ENCODE results near the gene SOBP.

SOBP gene

DNA sequence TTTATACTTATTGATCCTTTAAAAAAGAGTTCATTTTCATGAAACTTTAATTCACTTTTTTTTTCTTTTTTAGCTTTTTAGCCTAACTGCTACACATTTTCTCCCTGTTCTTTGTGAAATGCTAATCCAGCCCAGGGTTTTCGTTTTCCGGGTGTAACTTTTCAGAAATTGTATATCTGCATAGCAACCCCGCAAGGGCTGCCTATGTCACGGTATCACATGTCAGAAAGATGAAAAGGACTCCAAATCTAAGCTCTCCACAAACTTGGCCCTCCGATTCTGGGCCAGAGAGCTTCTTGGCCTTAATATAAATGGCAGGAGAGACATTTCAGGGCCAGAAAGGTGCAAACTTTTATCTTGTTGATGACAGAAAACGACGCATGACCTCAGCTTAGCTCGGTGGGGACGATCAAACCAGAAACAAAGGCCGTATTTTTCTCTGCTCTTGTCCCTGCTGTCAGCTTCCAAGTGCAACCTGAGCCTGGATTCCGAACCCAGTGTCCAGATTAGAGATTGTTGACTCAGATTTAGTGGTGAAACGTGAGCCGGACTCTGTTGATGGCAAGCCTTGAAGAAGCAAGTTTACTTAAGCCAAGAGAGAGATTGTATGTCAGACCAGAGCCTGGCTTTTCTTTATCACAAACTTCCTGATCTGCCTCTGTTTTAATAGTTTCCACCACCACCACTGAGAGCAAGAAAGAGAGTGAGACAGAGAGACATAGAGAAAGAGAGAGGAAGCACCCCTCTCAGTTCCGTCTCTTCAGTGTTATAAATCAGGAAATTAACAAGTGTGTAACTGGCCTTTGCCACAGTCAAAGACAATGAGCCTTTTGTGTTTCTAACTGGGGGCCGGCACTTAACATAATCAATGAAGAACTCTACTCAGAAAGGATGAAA is 176.4 kb downstream of the SOBP start:
- no peak for DNase-seq

DNA sequence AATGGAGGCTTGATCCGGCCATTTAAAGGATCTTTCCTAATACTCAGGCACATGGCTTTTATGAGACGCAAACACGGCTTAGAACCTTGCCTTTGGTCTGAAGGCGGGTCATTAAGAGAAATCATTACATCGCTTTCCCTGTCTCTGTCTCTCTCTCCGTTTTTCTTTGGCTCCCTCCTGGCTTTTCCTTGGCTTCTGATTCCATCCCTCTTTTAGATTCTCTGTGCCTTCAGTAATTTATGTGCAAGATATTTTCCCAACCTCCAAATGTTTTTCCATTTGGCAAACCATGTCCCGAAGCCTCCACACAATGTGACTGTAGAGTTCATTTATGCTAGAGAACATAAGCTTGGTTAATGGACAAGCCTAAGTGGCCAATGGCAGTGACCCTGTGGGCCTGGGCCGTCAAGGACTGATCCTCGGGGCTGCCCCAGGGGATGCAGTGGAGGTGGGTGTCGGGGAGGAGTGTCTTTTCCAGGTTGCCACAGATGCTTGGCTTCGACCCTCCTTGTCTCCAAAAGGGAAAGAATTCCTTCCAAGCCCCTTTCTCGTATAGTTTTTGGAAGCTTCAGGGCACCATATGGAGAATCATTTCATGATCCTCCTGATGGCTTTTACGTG is 177.2 kb downstream of the SOBP start:
- DNase-seq: no peak

DNA sequence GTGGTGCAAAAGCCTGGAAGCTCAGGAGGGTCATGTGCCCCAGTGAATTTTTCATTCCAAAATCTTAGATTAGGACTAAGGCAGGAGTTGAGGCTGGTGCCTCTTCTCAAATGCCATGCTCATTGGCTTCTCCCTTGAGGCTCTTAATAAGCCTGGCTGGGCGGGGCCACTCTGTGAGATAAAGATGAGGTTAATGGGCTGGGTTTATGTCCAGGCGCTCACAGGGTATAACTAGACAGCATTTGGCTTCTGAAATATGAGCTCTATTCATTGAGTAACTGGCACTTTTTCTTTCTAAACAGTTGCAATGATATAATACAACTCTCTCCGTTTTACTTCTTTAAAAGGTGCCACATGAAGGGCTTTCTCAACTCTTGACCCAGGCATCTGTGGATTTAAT is 177.9 kb downstream of the SOBP start:
- no peak for DNase-seq

DNA sequence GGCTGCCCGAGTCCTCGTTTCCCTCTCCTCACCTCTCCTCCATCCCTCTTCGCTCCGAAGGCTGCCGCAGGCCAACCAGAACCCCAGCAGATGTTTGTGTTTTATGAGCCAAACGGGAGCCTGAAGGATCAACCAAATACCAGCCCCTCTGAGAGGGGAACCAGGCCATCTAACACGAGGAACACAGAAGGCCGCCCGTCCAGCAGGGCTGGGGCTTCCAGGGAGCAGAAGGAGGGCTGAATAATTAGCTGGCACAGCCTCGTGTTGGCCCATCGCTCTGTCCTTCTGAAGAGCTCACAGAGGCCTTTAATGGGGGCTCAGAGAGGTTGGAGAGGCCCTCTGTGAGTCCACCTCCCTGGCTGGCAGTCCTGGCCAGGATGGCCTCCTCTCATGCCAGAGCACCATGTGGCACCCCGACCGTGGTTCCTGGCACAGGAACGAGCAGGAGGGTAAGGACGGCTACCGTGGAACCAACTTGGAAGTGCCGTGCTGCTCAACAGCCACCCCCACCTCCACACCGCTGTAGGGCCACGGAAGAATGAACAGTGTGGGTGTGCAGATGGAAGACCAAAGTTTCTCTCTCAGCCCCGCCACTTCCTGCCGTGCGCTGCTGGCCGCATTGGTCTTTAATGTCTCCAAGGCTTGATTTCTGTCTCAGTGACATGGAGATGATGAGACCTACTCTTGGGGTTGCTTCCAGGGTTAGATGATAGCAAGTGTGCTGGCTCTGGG is 179.0 kb downstream of the SOBP start:
- no peak for DNase-seq

DNA sequence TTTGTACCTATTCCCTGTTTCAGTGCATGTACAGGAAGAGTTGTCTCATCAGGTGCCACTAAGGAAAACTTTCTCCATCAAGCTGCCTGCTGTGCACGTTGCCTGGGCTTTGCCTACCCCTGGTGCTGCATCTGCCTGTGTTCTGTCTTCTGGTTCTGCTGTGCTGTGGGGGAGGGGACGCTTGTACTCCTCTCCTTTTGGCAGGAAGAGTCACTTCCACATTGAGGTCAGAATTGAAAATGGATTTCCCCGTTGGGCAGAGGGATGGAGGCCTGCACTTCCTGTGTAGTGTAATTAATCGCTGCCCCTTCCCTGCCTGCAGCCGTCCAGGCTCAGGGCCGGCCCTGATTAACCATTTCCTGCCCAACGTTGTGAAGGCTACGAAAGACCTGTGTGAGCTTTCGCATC is 180.9 kb downstream of the SOBP start:
- peak; percentile 69 for DNase-seq

DNA sequence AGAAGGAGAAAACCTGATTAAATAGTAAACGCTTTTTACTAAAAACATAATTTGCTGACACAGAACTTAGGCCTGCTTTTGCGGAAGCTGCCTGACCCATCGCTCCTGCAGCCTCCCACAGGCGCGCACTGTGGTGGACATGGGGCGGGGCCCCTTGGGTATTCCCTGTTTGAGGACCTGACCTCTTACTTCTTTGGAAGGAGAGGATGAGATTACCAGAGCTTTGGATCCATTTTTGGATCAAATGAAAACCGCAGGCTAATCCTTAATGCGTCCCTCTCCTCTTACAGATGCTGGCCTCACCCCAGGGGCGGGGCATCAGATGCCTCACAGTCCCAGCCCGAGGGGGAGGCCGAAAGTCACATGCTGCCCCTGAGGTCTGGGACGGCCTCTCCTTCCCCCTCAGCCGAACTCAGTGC is 183.2 kb downstream of the SOBP start:
- no peak for DNase-seq

DNA sequence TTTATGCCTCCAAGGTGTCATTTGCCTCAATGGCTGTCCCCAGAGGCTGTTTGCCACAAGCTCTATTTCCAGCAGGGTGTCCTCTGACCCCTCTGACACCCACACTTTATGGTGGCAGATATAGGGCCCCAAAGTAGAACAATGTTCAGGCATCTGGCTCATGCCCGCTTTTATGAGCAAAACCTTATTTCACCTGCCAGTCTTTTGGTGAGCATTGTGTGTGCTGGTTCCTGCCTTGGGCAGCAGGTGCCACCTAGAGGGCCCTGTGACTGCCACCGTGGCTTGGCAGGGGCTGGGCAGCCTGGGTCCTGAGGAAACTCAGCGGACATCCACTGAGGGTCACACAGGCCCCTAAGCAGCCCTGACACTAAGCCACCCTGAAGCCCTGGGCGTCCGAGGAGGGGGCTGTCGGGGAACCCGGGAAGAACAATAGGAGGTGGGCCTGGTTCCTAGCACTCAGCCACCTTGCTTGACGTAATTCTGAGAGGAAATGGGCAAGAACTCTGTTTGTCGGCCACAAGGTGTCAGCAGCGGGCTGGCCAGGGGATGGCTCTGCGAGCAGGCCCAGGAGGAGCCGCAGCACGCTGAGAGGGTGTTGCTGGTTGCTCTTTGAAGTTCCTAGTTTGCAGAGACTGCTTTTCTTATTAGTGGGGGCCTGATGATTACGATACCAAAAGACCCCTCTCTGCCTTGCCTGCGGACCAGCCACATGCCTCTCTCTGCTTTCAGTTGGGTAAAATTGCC is 185.2 kb downstream of the SOBP start:
- peak; percentile 80 for DNase-seq

DNA sequence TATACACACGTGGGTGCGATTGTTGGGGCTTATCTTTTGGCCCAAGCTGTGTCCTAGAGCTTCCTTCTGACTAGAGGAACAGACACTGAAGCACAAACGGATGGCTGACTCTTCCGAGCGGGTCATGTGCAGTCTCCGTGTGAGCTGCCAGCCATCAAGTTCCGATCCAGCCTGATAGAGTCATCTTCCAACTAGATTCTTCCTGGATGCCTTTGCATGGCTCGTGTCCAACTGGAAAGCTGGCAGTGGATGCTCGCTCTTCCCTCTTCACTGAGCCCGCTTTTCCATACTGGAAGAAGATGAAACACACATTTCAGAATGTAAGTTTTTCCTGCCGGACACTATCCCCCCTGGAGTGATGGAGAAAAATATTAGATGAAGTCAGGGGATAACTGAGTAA is 186.1 kb downstream of the SOBP start:
- no peak for DNase-seq

DNA sequence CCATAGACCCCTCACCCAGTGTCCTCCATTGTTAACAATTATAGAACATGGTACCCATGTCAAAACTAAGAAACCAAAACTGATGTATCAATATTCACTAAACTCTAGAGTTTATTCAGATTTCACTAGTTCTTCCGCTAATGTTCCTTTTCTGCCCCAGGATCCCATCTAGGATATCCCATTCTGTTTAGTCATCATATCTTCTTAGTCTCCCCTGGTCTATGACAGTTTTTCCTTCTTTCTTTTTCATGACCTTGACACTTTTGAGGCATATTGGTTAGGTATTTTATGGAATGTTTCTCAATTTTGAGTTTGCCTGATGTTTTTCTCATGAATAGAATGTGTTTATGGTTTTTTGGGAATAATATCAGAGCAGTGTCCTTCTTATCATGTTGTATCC is 187.5 kb downstream of the SOBP start:
- DNase-seq: no peak

DNA sequence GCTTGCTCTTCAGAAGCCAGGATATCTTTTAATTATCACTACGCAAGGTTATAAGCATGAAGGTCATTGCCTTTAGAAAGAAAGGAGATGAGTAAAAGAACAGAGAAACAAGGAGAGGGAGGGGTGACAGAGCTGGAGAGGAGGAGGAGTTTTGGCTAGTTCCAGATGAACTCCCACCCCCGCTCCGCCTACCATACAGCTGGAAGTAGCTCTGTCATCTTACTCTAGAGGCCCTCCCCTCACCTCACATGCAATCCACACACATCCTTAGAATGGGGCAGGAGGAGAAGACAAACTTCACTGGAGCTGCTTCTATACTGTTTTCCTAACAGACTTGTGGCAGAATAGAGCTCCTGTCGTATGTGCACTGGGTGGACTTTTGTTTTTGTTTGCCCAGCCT is 189.5 kb downstream of the SOBP start:
- peak; percentile 37 for DNase-seq

DNA sequence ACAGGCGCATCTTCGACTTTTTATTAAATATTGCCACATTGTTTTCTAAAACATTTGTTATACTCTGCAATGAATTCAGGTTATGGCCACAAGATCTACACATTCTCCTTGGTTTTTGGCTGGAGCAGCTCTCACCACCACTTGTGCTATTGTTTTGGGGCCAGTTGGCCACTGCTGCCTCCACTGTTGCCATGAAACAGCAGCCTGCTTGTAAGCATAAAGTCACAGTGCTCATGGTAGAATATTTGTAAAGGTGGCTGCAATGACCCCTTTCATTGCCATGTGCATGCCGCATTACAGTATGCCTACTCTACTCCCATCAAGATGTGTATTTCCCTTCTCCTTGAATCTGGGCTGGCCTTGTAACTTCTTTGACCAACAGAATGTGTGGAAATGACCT is 192.8 kb downstream of the SOBP start:
- DNase-seq: no peak

DNA sequence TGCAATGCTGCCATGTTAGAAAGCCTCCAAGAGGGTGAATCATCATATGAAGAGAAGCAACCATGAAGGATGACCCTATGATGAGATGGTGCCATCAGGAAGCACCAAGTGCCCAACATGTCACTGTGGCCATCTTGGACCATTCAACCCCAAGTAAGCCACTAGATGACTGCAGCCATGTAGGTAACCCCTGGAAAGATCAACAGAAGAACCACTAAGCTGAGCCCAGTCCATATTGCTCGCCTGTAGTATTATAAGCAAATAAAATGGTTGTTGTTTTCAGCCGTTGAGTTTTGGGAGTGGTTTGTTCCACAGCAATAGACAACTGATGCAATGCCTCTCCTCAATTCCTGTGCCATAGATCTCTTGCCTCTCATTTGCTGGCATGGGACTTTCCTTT is 193.3 kb downstream of the SOBP start:
- DNase-seq: no peak

DNA sequence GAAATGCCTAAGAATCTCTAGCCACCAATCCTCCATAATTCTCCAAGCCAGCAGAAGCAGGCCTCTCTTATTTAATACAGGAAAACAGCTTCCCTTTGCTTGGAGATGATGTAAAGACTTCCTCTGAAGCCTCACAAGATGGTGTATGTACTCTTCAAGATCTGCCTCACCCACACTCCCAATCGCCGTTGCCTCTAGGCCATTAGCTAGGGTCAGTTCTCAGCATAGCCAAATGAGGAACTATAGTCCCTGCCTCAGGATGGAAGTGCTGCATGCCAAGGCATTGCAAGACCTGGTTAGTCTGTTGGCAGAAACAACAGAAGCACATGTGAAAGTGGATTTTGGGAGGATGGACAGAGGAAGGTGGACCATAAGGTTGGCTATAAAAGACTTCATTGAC is 195.1 kb downstream of the SOBP start:
- no peak for DNase-seq

DNA sequence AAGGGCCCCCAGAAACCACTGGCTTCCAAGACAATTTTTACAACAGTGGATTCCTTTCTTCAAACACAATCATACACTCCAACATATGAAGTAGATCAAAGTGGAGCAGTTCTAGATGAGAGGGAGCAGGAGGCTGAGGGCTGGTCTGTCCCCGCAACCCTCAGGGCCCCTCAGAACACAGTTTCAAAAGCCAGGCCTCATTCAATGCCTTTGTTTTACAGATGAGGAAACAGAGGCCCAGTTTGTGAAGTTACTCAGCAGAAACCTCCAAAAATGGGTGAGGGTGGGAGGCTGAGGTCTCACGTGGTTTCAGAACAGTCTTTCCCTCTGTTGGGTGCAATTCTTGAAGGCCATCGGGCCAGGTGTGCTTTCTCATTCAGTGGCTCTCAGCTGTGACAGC is 199.3 kb downstream of the SOBP start:
- DNase-seq: no peak

DNA sequence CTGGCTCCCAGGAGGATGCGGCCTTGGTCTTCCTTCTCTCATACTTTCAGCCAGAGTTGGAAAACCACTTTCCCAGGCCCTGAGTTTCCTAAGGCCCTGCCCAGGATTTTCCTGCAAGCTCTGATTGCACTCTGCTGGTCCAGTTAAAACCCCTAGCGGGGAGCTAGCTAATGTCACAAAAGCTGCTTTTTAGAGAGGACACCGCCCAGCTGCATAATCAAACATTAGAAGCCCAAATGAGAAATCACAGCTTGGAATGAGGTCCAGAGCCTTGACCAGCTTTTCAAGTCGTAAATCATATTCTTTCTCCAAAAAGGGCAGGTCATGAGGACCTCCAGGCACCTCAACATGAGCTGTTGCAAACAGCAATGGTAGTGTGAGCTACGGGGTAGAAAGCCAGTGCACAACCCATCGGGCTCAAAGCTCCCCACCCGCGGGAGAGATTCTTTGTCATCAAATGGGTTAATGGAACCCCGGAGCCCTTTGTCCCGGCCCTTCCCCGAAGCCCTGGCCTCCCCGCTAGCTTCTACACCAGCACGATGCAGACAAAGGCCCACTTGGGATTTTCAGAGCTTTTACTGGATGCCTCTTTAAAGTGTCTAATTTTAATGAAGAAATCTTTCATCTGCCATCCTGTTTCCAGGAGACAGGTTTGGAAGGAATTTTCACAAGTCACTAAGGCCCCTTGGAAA is 200.2 kb downstream of the SOBP start:
- no peak for DNase-seq

DNA sequence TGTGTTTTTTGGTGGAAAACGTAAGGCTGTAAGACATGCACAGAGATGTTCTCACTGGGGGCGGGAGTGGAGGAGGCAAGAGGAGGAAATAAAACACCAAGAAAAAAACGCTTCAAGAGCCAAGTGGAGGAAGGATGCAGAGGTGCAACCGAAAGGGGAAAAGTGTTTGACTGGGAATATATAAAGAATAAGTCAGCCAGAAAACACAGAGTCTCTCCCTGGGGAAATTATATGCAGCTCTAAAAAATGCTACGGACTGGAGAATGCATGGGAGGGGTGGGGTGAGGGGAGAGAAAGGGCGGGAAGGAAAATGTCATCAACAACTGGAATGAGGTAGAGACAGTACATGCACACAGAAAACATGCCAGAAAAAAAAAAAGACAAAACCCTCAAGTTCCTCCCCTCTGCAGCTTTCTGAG is 200.7 kb downstream of the SOBP start:
- no peak for DNase-seq

DNA sequence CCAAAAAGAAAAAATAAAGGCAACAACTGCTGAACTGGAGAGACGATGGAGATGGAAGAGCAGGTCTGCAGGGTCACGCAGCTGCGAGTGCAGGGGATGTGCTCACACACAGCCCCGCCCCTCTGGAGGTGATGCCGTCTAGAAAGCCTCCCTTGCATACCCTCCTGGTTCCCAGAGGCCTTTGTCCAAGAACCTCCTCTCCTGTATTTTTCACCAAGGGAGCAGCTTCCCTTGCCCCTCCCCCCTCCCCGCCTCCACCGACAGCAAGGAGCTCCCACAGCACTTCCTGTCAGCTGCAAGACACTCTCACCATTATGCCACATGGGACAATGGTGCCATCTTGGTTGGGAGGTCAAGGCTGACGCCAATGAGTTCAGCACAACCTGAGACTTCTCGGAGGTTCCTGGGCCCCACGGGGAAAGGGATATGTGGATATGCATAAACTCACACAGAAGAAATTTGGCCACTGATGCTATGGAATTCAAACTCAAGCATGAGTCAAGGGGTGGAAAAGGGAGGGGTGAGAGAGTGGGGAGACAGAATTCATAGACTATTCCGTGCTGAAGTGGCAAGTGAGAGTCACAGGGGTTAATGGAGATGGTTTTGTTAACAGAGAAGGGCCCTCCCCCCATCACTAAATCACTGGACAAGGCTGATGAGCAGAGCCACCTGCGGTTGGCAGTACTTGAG is 201.3 kb downstream of the SOBP start:
- peak; percentile 80 for DNase-seq

DNA sequence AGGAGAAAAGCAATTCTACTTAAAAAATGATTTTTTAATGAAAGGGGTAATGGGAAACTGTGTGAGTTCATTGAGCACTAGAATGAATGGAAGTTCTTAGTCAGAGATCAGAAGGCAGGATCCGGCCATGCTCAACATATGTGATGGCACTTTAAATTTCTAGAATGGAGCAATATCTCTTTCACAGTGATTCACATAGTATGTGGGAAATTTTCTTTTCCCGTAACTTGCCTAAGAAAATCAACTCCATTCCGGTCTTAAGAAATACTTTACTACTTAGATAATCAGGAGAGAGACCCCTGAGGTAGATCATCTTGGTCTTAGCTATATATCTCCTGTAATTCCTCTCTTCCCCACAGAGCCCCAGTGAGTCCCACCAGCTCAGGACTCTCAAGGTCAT is 202.4 kb downstream of the SOBP start:
- DNase-seq: peak; percentile 41

DNA sequence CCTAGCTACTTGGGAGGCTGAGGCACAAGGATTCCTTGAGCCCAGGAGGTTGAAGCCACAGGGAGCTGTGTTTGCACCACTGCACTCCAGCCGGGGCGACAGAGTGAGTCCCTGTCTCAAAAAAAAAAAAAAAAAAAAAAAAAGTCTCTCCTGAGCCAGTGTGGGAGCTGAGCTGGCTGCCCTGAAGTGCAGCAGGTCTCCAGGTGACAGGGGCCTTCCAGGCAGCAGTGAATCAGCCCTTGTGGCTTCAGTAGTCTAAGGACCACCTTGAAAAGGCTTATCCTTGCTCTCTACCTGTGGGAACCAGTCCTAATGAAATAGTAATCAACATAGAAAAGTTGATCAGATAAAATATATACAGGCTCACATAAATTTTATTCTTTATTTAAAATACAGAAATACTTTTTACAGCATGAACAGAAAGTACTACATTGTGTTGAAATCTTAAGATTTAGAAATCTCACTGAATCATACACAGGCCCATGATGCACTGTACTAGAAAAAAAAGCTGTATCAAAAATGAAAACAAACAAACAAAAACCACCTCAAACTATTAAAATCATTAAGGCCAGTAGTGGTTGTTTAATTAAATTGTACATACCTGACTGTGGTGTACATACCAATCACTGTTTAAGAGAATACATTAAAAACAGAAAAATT is 205.3 kb downstream of the SOBP start:
- no peak for DNase-seq

DNA sequence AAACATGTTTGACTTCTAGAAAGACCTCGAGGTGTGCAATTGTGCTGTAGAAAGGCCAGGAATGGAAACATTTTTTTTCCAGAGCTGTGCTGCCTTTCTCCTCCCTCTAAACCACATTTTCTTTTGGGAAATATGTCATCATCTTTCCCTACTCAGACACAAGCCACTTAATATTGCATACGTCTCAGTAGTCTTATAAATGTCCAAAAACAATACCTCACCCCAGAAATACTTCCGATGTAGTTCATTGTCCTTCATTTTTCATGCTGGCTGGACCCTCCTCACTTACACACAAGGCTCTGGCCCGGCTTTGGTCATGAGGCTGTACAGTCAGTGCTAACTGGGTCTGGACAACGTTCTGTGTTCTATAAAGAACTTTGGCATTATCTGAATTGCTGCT is 207.8 kb downstream of the SOBP start:
- DNase-seq: no peak

DNA sequence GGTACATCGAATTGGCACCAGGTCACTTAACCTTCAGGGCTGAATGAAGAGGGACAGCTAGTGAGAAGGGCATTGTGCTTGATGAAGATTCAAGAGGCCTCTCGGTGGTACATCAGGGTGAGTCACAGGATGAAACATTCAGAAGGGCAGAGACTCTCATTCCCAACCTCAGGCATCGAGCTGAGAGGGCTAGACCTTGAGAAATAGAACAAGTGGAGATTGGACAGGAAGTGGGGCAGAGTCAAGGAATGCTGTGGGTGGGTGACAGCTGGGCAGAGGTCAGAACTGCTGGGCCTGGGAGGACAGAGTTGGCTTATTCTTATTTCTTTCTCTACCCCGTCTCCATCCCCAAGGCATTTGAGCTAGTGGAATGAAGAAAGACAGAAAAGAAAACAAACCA is 208.2 kb downstream of the SOBP start:
- peak; percentile 95 for DNase-seq

All from EL (cell line).